ENCODE results near the gene TMOD2.

Gene TMOD2

GRCh38 chr15:51750792-51751696 lies at the start of gene TMOD2:
TSS of gene TMOD2 (plus strand) at chr15:51751597. CDS start at chr15:51766442, 14,845 bp downstream.
- peak; percentile 29 for DNase-seq (ENCODE audit: low read depth)

- DNase-seq (ENCODE audit: low read depth): no peak
Measured at GRCh38 chr15:51702710-51703109, 48.7 kb upstream of the TMOD2 start.

DNA sequence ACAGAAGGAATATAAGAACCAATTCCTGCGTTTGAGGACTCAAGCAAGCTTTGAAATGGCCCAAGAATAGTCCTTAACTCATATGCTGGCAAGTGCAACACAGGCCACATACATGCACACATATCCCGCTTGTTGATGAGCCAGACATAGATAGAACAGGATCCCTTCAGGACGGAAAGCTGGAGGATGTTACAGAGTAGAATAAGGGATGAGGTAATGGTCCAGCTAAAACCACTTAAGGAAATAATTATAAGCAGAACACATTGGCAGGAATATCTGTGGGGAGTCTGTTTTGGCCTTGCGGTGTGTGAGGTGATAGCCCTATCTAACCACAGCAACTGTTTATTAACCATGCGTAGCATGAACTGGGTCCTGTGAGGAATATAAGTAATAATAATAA lies 45.1 kb upstream of the TMOD2 start:
- no peak for DNase-seq (ENCODE audit: low read depth)

GRCh38 chr15:51706926-51707608 lies 44.3 kb upstream of the TMOD2 start:
- DNase-seq (ENCODE audit: low read depth): no peak

DNA sequence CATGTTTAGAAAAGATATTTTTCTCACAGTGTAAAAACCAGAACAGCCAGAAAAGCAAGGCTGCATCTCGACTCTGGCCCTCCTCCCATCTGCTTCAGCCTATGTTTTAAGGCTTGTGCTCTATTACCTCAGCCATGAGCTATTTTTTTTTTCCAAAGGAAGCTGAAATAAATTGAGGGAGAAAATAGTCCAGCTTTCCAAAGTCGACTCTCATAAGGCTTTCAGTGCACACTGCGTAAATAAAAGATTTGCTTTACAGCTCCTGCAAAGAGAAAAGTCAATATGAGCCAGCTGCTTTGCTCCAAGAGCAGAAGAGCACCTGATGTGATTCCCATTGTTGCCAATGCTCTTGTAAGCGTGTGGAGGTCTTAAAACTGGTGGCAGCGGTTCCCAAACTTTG lies 43.4 kb upstream of the TMOD2 start:
- DNase-seq (ENCODE audit: low read depth): no peak

- DNase-seq (ENCODE audit: low read depth): no peak
Measured at GRCh38 chr15:51709031-51709430, 42.4 kb upstream of the TMOD2 start.

DNA sequence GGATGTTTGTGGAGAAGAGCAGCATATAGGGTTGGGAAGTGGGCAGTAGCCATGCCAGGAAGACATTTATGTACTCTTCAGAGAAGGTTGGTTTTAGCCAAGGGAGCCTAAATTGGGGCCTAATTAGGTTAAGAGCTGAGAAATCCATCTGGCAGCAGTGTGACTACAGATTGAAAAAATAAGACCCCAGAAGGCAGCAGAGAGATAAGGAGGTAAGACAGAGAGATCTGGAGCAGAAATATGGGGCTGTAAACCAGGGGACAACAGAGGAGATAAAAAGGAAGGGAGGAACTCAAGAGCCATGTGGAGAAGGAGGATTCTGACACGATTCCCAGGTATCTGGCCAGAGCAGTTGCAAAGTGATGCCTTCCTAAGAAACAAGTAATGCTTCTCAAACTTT lies 37.2 kb upstream of the TMOD2 start:
- DNase-seq (ENCODE audit: low read depth): no peak

DNA sequence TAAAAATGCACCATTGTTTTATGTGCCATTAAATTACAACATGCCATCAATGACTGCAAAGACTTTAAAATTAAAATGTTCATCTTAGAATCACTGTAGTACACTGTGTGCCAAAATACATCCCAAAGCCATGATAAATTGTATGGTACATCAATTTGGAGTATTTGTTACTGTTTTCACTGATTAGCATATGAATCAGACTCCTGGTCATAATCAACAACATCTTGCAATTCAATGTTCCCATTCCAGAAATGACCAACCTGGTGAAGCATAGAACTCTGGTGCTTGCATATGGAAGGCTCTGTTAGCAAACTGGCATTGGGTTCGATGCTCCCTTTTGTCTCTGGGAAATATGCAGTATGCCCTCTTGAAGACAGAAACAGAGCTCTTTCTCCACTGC lies 36.5 kb upstream of the TMOD2 start:
- DNase-seq (ENCODE audit: low read depth): no peak

- no peak for DNase-seq (ENCODE audit: low read depth)
Measured at GRCh38 chr15:51718219-51718618, 33.2 kb upstream of the TMOD2 start.

DNA sequence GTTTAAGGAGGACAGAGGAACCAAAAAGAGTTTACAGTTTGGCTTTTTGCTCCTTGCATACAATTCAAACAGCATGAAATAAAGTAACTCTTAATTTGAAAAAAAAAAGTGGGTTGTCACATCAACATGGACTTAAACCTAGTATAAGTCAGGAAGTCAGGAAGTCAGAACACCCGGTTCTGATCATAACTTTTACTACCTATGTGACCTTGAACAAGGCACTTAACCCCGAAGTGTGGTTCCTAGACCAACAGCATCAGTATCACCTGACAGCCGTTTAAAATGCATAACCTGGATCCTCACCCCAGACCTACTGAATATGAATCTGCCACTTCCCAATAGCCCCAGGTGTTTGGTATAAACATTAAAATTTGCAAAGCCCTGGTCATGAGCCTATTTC lies 32.7 kb upstream of the TMOD2 start:
- DNase-seq (ENCODE audit: low read depth): no peak

GRCh38 chr15:51720201-51720995 lies 31.0 kb upstream of the TMOD2 start:
- DNase-seq (ENCODE audit: low read depth): no peak

DNA sequence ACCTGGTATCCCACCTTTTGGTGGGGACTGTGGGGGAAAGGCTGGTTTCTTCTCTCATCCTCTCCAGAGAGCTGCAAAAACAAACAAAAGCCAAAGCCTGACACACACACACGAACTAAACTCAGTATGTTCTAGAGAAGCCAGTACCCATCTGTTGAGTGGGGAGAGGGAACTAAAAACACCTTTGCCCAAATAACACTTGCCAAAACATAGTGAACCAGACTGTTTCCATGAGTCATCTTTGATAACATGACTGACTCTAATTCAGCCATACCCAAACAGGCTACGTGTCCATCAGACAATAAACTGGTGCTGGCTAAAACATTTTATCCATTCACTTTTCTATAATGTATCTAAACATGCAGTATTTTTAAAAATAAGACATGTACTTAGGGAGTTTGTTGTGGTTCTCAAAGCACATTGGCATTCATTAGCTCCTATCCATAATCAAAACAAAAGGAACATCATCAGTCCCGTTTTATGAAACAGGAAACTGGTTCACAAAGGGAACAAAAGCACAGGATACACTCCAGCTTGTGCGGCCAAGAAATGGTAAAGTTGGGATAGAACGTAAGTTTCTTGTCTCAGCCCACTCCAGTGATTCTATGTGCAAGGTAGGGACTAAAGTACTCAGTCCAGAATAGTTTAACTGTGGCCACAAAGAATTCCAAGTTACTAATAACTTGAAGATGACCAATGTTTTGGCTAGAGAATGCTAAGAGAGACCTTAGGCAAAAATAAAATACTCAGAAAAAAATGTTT lies 30.0 kb upstream of the TMOD2 start:
- DNase-seq (ENCODE audit: low read depth): no peak

GRCh38 chr15:51724199-51724598 lies 27.2 kb upstream of the TMOD2 start:
- no peak for DNase-seq (ENCODE audit: low read depth)

DNA sequence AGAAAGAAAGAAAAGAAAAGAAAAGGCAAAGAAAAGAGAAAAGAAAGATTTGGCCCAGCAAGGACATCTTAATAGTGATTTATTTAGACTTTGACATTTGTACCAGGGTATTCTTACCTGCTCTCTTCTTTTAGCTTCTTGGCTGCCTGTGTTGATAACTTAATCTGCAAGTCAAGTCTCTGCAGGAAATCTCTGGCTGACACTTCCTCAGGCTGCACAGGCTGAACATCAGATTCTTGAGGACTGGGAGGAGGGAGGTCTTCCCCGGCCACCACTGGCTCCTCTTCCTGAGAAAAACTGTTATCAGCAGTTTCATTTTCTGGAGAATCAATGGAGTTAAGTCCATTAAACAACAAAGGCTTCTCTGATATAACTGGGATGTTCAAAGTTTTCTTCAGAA lies 26.7 kb upstream of the TMOD2 start:
- no peak for DNase-seq (ENCODE audit: low read depth)

DNA sequence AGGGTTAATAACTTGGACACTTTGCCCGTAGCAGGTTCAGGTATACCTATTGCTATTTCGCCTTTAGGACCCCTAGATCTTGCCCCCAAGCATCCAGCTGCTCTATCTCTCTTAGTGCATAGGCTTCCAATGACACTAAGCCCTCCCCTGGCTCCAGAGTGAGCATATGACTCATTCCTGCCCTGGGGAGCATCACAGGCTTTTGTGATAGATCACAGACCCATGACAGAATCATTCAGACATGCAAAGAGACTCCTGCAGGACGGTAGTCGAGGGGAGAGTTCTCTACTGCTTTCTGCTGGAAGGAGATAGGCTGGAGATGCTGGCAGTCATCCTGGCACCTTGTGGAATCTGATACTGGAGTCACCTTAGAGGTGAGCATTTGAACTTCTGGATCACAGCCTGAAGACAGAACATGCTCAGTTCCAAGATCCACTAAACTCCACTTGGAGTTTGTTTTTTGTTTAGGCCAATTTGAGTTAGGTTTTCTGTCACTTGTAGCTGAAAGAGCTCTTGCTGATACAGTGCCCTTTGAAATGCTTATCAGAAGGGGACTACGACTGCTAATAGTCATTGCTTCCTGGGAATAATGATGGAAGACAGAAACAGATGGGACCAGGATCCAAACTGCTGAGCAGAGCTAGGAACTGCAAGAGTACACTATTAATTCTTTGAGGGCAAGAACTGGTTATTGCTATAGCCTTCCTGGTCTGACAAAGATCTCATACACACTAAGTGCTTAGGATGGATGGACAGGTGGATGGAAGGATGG lies 24.9 kb upstream of the TMOD2 start:
- DNase-seq (ENCODE audit: low read depth): no peak

- no peak for DNase-seq (ENCODE audit: low read depth)
Measured at GRCh38 chr15:51727141-51727897, 24.1 kb upstream of the TMOD2 start.

DNA sequence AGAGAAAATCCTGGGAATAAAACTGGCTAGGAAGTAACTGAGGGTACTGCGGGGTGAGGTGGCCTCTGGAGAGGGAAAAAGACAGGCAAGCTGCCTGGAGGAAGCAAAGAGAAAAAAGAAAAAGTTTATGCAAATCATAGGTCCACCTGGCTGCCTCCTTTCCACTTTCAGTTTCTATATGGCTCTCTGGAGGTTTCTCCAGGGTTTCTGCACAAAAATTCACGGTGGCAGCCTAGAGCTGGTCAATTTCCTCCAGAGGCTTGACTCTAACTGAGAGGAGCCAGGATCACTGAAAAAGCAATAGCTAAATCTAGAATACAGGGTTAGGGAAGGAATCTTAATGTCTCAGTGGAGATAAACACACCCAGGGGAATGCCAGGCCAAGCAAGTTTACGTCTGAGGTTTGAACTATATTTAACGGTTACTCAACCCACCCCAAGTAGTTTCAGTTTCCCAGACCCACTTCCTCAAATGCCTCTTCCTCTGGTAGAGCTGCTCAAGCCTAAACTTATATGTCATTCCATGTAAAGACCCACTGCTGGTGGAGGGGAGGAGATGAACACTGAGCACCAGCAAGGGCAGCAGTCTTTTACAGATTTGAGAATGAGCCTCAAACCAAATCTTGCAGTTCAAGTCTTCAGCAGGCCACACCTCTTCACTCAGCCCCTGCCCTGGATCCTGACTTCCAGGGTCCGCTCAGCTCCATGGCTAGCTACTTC lies 19.7 kb upstream of the TMOD2 start:
- DNase-seq (ENCODE audit: low read depth): peak; percentile 10

GRCh38 chr15:51732646-51733045 lies 18.8 kb upstream of the TMOD2 start:
- DNase-seq (ENCODE audit: low read depth): no peak

GRCh38 chr15:51735228-51736010 lies 16.0 kb upstream of the TMOD2 start:
- peak; percentile 30 for DNase-seq (ENCODE audit: low read depth)
